SK-N-SH treated with all-trans-retinoic acid at 6 μM for 48 hours (cell line): ENCODE results near the gene SNX11.

Experiments
- ATAC-seq: fragments of 200-7000 bp; cut with Tn5 transposase; 3 replicates; pipeline ENCODE4 v1.9.1; 2020; ENCODE audit warnings: mild to moderate bottlenecking, moderate library complexity
- ARNTL ChIP-seq: fragments of 450-650 bp; formaldehyde crosslinking; IDR thresholded peaks from 2 replicates; pipeline ENCODE4 v1.5.0; 2020; ENCODE audit warnings: low read depth, mild to moderate bottlenecking, moderate library complexity, borderline replicate concordance
- CREB5 ChIP-seq: fragments of 250-450 bp; sonication (Bioruptor Pico); IDR thresholded peaks from 2 replicates; pipeline ENCODE4 v1.5.1; 2020; ENCODE audit warnings: low read depth, mild to moderate bottlenecking, moderate library complexity
- CSDC2 ChIP-seq: fragments of 250-450 bp; sonication (Bioruptor Pico); IDR thresholded peaks from 2 replicates; pipeline ENCODE4 v1.5.0; 2020; ENCODE audit warnings: mild to moderate bottlenecking, moderate library complexity
- CSRNP3 ChIP-seq: fragments of 250-450 bp; sonication (Bioruptor Pico); IDR thresholded peaks from 2 replicates; pipeline ENCODE4 v1.5.1; 2021; ENCODE audit warnings: mild to moderate bottlenecking, moderate library complexity
- GLIS3 ChIP-seq: fragments of 250-450 bp; sonication (Bioruptor Pico); IDR thresholded peaks from 2 replicates; pipeline ENCODE4 v1.5.0; 2020; ENCODE audit warnings: mild to moderate bottlenecking, moderate library complexity
- ISL1 ChIP-seq: fragments of 250-450 bp; sonication (Bioruptor Pico); IDR thresholded peaks from 2 replicates; pipeline ENCODE4 v2.1.2; 2022; ENCODE audit warnings: mild to moderate bottlenecking, moderate library complexity
- OSR1 ChIP-seq: fragments of 250-450 bp; sonication (Bioruptor Pico); IDR thresholded peaks from 2 replicates; pipeline ENCODE4 v1.8.0; 2022; ENCODE audit warnings: moderate library complexity, mild to moderate bottlenecking, inconsistent platforms
- PATZ1 ChIP-seq: fragments of 250-450 bp; sonication (Bioruptor Pico); IDR thresholded peaks from 2 replicates; pipeline ENCODE4 v1.8.0; 2020; ENCODE audit warnings: mild to moderate bottlenecking, moderate library complexity, borderline replicate concordance
- POU6F1 ChIP-seq: fragments of 250-450 bp; sonication (Bioruptor Pico); IDR thresholded peaks from 2 replicates; pipeline ENCODE4 v1.8.0; 2021; ENCODE audit warnings: low read depth, mild to moderate bottlenecking, moderate library complexity, borderline replicate concordance
- RARB ChIP-seq: fragments of 250-450 bp; sonication (Bioruptor Pico); IDR thresholded peaks from 2 replicates; pipeline ENCODE4 v1.8.0; 2021; ENCODE audit warnings: mild to moderate bottlenecking, moderate library complexity
- SNAI2 ChIP-seq: fragments of 250-450 bp; sonication (Bioruptor Pico); IDR thresholded peaks from 2 replicates; pipeline ENCODE4 v1.5.0; 2020; ENCODE audit warnings: mild to moderate bottlenecking, moderate library complexity
- TCF4 ChIP-seq: fragments of 250-450 bp; sonication (Bioruptor Pico); IDR thresholded peaks from 2 replicates; pipeline ENCODE4 v1.8.0; 2021; ENCODE audit warnings: mild to moderate bottlenecking, moderate library complexity, borderline replicate concordance
- TOX ChIP-seq: fragments of 250-450 bp; sonication (Bioruptor Pico); IDR thresholded peaks from 2 replicates; pipeline ENCODE4 v1.8.0; 2021; ENCODE audit warnings: mild to moderate bottlenecking, moderate library complexity, borderline replicate concordance
- TSHZ2 ChIP-seq: fragments of 250-450 bp; sonication (Bioruptor Pico); IDR thresholded peaks from 2 replicates; pipeline ENCODE4 v1.5.0; 2020; ENCODE audit warnings: mild to moderate bottlenecking, moderate library complexity
- ZFP3 ChIP-seq: fragments of 250-450 bp; sonication (Bioruptor Pico); IDR thresholded peaks from 2 replicates; pipeline ENCODE4 v1.5.0; 2020; ENCODE audit warnings: mild to moderate bottlenecking, moderate library complexity
- ZFP30 ChIP-seq: fragments of 450-650 bp; formaldehyde crosslinking; IDR thresholded peaks from 2 replicates; pipeline ENCODE4 v1.5.0; 2022; ENCODE audit warnings: mild to moderate bottlenecking, moderate library complexity
- ZNF565 ChIP-seq: fragments of 450-650 bp; formaldehyde crosslinking; conservative IDR thresholded peaks from 2 replicates; pipeline ENCODE4 v1.5.0; 2020; ENCODE audit warnings: low read depth, mild to moderate bottlenecking, moderate library complexity
- ZNF70 ChIP-seq: fragments of 450-650 bp; formaldehyde crosslinking; IDR thresholded peaks from 2 replicates; pipeline ENCODE4 v1.5.0; 2020; ENCODE audit warnings: mild to moderate bottlenecking, moderate library complexity
- ZNF8 ChIP-seq: fragments of 450-650 bp; formaldehyde crosslinking; IDR thresholded peaks from 2 replicates; pipeline ENCODE4 v1.5.0; 2020; ENCODE audit warnings: mild to moderate bottlenecking, moderate library complexity

Gene SNX11

GRCh38 chr17:48113201-48113676 is 5.7 kb downstream of the SNX11 start:
- ATAC-seq = no peak
- TF ChIP-seq ISL1 (CRISPR knock-in tag) = no peak
- TF ChIP-seq ZNF8 (CRISPR knock-in tag) = no peak
- no peak for TF ChIP-seq ZNF70 (CRISPR knock-in tag)
- TF ChIP-seq CREB5 (CRISPR knock-in tag) = no peak
- no peak for TF ChIP-seq OSR1 (CRISPR knock-in tag)
- no peak for TF ChIP-seq TCF4 (CRISPR knock-in tag)
- TF ChIP-seq ZNF565 (CRISPR knock-in tag) = no peak
- no peak for TF ChIP-seq TOX (CRISPR knock-in tag)
- no peak for TF ChIP-seq RARB (CRISPR knock-in tag)
- no peak for TF ChIP-seq ZFP3 (CRISPR knock-in tag)
- no peak for TF ChIP-seq ZFP30 (CRISPR knock-in tag)

GRCh38 chr17:48121923-48122664 is 14.5 kb downstream of the SNX11 start:
- no peak for ATAC-seq
- no peak for TF ChIP-seq TOX (CRISPR knock-in tag)
- no peak for TF ChIP-seq CSDC2 (CRISPR knock-in tag)
- TF ChIP-seq CSRNP3 (CRISPR knock-in tag) = no peak
- no peak for TF ChIP-seq ZNF565 (CRISPR knock-in tag)
- no peak for TF ChIP-seq RARB (CRISPR knock-in tag)
- TF ChIP-seq TSHZ2 (CRISPR knock-in tag) = no peak
- TF ChIP-seq ARNTL = no peak
- no peak for TF ChIP-seq ZFP3 (CRISPR knock-in tag)
- no peak for TF ChIP-seq GLIS3 (CRISPR knock-in tag)
- no peak for TF ChIP-seq ZFP30 (CRISPR knock-in tag)
- no peak for TF ChIP-seq SNAI2 (CRISPR knock-in tag)

GRCh38 chr17:48122665-48123045 is 15.1 kb downstream of the SNX11 start:
- TF ChIP-seq CSRNP3 (CRISPR knock-in tag) (no peak), PATZ1 (no peak), ZNF70 (CRISPR knock-in tag) (no peak), TCF4 (CRISPR knock-in tag) (no peak), POU6F1 (CRISPR knock-in tag) (no peak), ZNF8 (CRISPR knock-in tag) (no peak), TSHZ2 (CRISPR knock-in tag) (no peak), CSDC2 (CRISPR knock-in tag) (no peak), ZFP30 (CRISPR knock-in tag) (no peak), ZFP3 (CRISPR knock-in tag) (no peak)
- ATAC-seq = no peak
